Neural crest cell (in vitro differentiated cells): ENCODE results near the gene NAPB. TPM values are rescaled to one million over a fixed set of nuclear protein-coding genes. Genes with fewer than 3 reads are reported as not detected.
"Not testable (repeated sequence)": the region's sequence is repeated elsewhere in the genome, so short reads cannot be mapped to it uniquely, and the experiment has no call there.

Experiments used
- DNase-seq: peaks from one replicate; pipeline ENCODE4 v3.0.0; 2021; ENCODE audit warnings: low read depth, mixed read lengths, low spot score
- H3K27ac Mint-ChIP-seq: one replicate; pipeline ENCODE4 v1.8.0; 2021; ENCODE audit warnings: mild to moderate bottlenecking, mixed read lengths; ENCODE audit not compliant: unreplicated experiment
- H3K27me3 Mint-ChIP-seq: 2 replicates; pipeline ENCODE4 v1.8.0; 2021; ENCODE audit warnings: low read depth, mild to moderate bottlenecking, mixed read lengths
- H3K36me3 Mint-ChIP-seq: 2 replicates; pipeline ENCODE4 v1.8.0; 2021; ENCODE audit warnings: low read depth, mild to moderate bottlenecking, mixed read lengths
- H3K4me1 Mint-ChIP-seq: 2 replicates; pipeline ENCODE4 v1.8.0; 2021; ENCODE audit warnings: mixed read lengths
- H3K4me3 Mint-ChIP-seq: one replicate; pipeline ENCODE4 v1.8.0; 2021; ENCODE audit warnings: mild to moderate bottlenecking, mixed read lengths
- H3K9me3 Mint-ChIP-seq: 2 replicates; pipeline ENCODE4 v1.8.0; 2021; ENCODE audit warnings: mixed read lengths
- total RNA-seq: library from RNA; stranded (reverse); gene quantifications from 2 replicates; pipeline ENCODE4 v1.2.1, GENCODE V29; 2021
- TF ChIP-seq, protein P1 (sequence below): fragments of 200-600 bp; sonication (generic); conservative IDR thresholded peaks from 2 replicates; pipeline ENCODE4 v1.5.0; 2021; ENCODE audit warnings: antibody characterized with exemption, mild to moderate bottlenecking

NAPB gene
- total RNA-seq, 1 donor from 2014 or later, result 14.6 TPM

DNA sequence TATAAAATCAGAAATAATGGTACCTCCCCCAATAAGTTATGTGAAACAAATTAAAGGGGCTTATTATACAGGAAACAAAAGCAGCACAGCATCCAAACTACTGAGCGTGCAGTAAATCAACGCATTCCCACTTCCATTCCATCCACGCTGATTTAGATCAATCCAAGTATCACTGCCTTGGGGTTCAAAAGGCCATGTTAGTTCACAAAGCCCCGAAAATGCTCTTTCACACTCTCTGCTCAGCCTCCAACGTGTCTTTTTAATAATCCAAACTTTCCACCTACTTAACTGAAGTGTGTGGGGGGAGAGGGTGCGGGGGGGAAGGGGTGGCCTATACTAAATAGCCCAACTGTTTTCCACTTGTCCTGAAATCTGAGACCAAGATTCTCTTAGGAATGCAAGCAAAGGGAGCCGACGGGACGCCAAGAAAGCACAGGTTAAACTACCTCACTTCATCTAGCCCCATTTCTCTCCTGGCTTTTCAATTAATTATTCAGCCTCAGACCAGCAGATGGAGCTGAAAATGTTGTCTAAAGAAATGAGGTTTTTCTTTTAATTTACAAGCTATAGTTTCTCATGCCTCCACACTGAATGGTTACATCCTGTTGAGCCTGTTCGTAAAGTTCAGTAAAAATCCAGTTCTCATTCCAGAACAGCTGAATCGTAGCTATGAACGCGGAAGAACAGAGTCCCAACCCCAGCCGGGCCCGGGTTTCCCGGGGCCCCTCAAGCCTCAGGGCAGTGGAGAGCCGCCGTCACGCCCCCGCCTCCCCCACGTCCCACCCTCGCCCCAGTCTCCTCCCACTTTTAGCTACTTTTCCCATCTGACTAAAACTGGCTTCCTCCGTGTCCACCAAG lies 71.7 kb downstream of the NAPB start:
- no peak for DNase-seq

DNA sequence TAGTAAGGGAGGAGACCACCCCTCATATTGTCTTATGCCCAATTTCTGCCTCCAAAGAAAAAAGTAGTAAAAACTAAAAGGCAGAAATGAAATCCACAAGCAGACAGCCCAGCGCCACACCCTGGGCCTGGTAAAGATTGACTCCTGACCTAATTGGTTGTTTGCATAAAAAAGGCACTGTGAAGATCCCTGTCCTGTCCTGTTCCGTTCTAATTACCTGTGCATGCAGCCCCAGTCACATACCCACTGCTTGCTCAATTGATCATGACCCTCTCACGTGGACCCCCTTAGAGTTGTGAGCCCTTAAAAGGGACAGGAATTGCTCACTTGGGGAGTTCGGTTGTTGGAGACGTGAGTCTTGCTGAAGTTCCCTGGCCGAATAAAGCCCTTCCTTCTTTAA lies 72.8 kb downstream of the NAPB start:
- H3K27ac Mint-ChIP-seq, H3K27me3 Mint-ChIP-seq, DNase-seq, H3K36me3 Mint-ChIP-seq, H3K9me3 Mint-ChIP-seq: not testable (repeated sequence)
- H3K4me3 Mint-ChIP-seq, result peak overlapping the region; percentile 75
- peaks cover 33% of the 10 kb centered on the region for H3K4me1 Mint-ChIP-seq

More for the DNA sequence above, 71.7 kb downstream of the NAPB start:
- Mint-ChIP-seq H3K4me1 (peaks cover 33% of the 10 kb centered on the region), H3K9me3 (no peaks in the 10 kb centered on the region), H3K4me3 (peak overlapping the region; percentile 98), H3K36me3 (no peaks in the 10 kb centered on the region), H3K27ac (peak overlapping the region; percentile 98), H3K27me3 (no peaks in the 10 kb centered on the region)
- TF ChIP-seq, protein P1, sequence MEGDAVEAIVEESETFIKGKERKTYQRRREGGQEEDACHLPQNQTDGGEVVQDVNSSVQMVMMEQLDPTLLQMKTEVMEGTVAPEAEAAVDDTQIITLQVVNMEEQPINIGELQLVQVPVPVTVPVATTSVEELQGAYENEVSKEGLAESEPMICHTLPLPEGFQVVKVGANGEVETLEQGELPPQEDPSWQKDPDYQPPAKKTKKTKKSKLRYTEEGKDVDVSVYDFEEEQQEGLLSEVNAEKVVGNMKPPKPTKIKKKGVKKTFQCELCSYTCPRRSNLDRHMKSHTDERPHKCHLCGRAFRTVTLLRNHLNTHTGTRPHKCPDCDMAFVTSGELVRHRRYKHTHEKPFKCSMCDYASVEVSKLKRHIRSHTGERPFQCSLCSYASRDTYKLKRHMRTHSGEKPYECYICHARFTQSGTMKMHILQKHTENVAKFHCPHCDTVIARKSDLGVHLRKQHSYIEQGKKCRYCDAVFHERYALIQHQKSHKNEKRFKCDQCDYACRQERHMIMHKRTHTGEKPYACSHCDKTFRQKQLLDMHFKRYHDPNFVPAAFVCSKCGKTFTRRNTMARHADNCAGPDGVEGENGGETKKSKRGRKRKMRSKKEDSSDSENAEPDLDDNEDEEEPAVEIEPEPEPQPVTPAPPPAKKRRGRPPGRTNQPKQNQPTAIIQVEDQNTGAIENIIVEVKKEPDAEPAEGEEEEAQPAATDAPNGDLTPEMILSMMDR, result peak; percentile 59

DNA sequence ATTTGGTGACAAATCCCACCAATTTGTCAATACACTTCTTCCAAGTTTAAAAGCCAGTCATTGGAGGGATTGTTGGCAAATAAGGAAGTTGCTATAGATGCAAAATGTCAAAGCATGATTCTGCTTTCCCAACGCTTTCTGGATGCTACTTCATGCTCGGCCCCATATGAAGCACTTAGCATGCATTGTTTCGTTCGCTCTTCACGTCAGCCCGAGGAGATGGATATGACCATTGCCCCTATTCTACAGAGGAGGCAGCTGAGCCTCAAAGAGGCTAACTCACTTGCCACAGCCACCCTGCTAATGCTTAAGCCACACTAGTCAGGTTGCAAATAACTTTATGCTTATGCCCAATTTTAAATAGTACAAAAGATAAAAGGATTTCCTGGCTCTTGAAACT lies 73.5 kb downstream of the NAPB start:
- H3K27ac Mint-ChIP-seq, result no peak overlapping the region
- no peak for DNase-seq
- no peaks in the 10 kb centered on the region for H3K9me3 Mint-ChIP-seq
- H3K4me1 Mint-ChIP-seq, result peaks cover 31% of the 10 kb centered on the region
- TF ChIP-seq, protein P1, result no peak
- no peaks in the 10 kb centered on the region for H3K36me3 Mint-ChIP-seq
- no peak overlapping the region for H3K4me3 Mint-ChIP-seq
- H3K27me3 Mint-ChIP-seq, result no peaks in the 10 kb centered on the region

DNA sequence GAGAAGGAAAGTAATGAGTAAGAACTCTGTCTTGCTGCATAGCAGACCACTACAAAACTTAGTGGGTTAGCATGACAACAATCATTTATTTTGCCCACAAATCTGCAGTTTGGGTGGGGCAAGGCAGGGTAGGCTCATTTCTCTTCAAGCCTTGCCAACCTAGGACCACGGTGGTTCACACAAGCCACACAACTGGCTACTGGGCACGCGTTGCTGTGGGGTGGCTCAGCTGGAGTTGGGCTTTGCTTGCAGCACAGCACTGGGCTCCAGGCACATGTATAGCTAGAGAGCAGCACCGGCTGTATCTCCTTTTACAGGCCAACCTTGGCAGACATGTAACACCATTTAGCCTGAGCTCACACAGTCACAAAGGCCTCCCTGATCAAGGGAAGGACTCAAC lies 75.3 kb downstream of the NAPB start:
- no peaks in the 10 kb centered on the region for H3K36me3 Mint-ChIP-seq
- H3K9me3 Mint-ChIP-seq, result no peaks in the 10 kb centered on the region
- H3K4me1 Mint-ChIP-seq, result peaks cover 20% of the 10 kb centered on the region
- H3K4me3 Mint-ChIP-seq, result no peak overlapping the region
- H3K27ac Mint-ChIP-seq, result no peak overlapping the region
- DNase-seq, result no peak
- TF ChIP-seq, protein P1, result no peak
- no peaks in the 10 kb centered on the region for H3K27me3 Mint-ChIP-seq

DNA sequence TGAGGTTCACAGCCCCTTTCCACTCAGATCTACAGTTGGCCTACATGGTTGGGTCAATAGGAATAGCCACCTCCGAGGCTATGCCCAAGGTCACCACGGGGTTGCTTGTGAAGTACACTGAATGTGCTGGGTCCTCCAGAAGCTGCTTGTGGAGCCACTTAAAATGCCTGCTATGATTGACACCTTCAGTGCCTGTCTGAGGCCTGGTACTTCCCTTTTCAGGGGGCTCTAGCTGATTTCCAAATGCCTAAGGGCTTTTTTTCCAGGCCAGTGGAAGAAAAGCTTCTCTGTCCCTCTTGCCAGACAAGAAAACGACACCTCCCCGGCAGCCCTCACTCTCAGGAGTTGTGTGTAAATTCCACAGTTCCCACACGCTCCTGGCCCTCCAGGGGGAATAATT lies 77.0 kb downstream of the NAPB start:
- DNase-seq, result no peak

DNA sequence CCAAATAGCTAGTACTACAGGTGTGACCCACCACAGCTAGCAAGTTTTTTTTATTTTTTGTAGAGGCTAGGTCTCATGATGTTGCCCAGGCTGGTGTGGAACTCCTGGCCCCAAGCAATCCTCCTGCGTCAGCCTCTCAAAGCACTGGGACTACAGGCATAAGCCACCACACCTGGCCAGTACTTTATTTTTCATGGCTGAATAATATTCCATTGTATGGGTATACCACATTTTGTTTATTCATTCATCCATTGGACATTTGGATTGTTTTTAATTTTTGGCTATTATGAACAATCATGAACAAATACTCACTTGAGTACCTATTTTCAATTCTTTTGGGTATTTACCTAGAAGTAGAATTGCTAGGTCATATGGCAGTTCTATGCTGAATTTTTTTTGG lies 77.7 kb downstream of the NAPB start:
- H3K4me3 Mint-ChIP-seq, result no peak overlapping the region
- H3K27ac Mint-ChIP-seq, result no peak overlapping the region
- no peak for DNase-seq
- H3K4me1 Mint-ChIP-seq, result peaks cover 1% of the 10 kb centered on the region
- TF ChIP-seq, protein P1, result no peak
- no peaks in the 10 kb centered on the region for H3K9me3 Mint-ChIP-seq
- H3K36me3 Mint-ChIP-seq, result no peaks in the 10 kb centered on the region
- no peaks in the 10 kb centered on the region for H3K27me3 Mint-ChIP-seq

More for the DNA sequence above, 77.0 kb downstream of the NAPB start:
- Mint-ChIP-seq H3K4me1 (peaks cover 9% of the 10 kb centered on the region), H3K9me3 (no peaks in the 10 kb centered on the region), H3K4me3 (no peak overlapping the region), H3K36me3 (no peaks in the 10 kb centered on the region), H3K27me3 (no peaks in the 10 kb centered on the region), H3K27ac (peak overlapping the region; percentile 50)
- TF ChIP-seq, protein P1, result no peak
